Natural killer cell (primary cell): Measurements from ENCODE around the gene IGFBP5. TPM values are rescaled to one million over a fixed set of nuclear protein-coding genes. Genes with fewer than 3 reads are reported as not detected.

ENCODE experiments used
- ATAC-seq, 3 donors: fragments of 150-1000 bp in 2 of 3; fragments of 200-7000 bp in 1 of 3; cut with Tn5 transposase; 1 replicate in 1 of 3; 2 replicates in 2 of 3; pipeline ENCODE4 v1.10.0; 2021; ENCODE audit warnings: mild to moderate bottlenecking in 2 of 3, moderate library complexity in 2 of 3
- DNase-seq, 2 donors: peaks; one replicate each; pipeline versions ENCODE4 v3.0.0 to v3.0.0-alpha.2; 2013 to 2021; ENCODE audit warnings: mixed read lengths in 1 of 2
- H3K27ac ChIP-seq: one replicate; pipeline ENCODE4 v1.5.1; 2013; ENCODE audit warnings: mild to moderate bottlenecking, low read length
- H3K27me3 ChIP-seq: one replicate; pipeline ENCODE4 v1.6.1; 2013; ENCODE audit warnings: low read length; ENCODE audit not compliant: control insufficient read depth, insufficient read depth
- H3K36me3 ChIP-seq: one replicate; pipeline ENCODE4 v1.6.1; 2013; ENCODE audit warnings: low read length; ENCODE audit not compliant: control insufficient read depth, insufficient read depth
- H3K4me1 ChIP-seq: one replicate; pipeline ENCODE4 v1.6.1; 2013; ENCODE audit warnings: low read length; ENCODE audit not compliant: control insufficient read depth, insufficient read depth
- H3K4me3 ChIP-seq: one replicate; pipeline ENCODE4 v1.5.1; 2013; ENCODE audit warnings: low read length
- H3K9me3 ChIP-seq: one replicate; pipeline ENCODE4 v1.6.1; 2013; ENCODE audit warnings: low read length; ENCODE audit not compliant: control insufficient read depth, insufficient read depth
- H3K27ac Mint-ChIP-seq, 2 donors: one replicate each; pipeline ENCODE4 v1.8.0; 2022; ENCODE audit warnings: mild to moderate bottlenecking in 2 of 2, mixed read lengths in 2 of 2, moderate library complexity in 1 of 2
- H3K27me3 Mint-ChIP-seq, 2 donors: one replicate each; pipeline ENCODE4 v1.8.0; 2022; ENCODE audit warnings: low read depth in 2 of 2, mixed read lengths in 2 of 2
- H3K36me3 Mint-ChIP-seq: one replicate; pipeline ENCODE4 v1.8.0; 2022; ENCODE audit warnings: mixed read lengths
- H3K4me1 Mint-ChIP-seq, 2 donors: one replicate each; pipeline ENCODE4 v1.8.0; 2022; ENCODE audit warnings: mixed read lengths in 2 of 2
- H3K4me3 Mint-ChIP-seq: one replicate; pipeline ENCODE4 v1.8.0; 2022; ENCODE audit warnings: mild to moderate bottlenecking, moderate library complexity, mixed read lengths
- H3K9me3 Mint-ChIP-seq, 2 donors: one replicate each; pipeline ENCODE4 v1.8.0; 2022; ENCODE audit warnings: mixed read lengths in 2 of 2
- CTCF ChIP-seq: fragments of 200-600 bp; IDR thresholded peaks from one replicate; pipeline ENCODE4 v1.8.0; 2022; ENCODE audit warnings: antibody characterized with exemption
- WGBS: methylation state at CpG from one replicate; pipeline ENCODE4 v1.1.7; 2013; ENCODE audit warnings: missing lambda C conversion rate; ENCODE audit not compliant: insufficient coverage; 5-methylcytosine and 5-hydroxymethylcytosine counted together
- intact Hi-C: fragments of 100-400 bp; cut with micrococcal nuclease; formaldehyde crosslinking; loops from one replicate; pipeline ENCODE4 v1.14.2; 2022
- total RNA-seq, 4 donors: library from RNA; stranded (reverse); fragments of 120-200 nt in 1 of 4; gene quantifications; one replicate each; pipeline versions ENCODE4 v1.2.3 to v1.2.4, GENCODE V29; 2013 to 2022

IGFBP5 gene, protein sequence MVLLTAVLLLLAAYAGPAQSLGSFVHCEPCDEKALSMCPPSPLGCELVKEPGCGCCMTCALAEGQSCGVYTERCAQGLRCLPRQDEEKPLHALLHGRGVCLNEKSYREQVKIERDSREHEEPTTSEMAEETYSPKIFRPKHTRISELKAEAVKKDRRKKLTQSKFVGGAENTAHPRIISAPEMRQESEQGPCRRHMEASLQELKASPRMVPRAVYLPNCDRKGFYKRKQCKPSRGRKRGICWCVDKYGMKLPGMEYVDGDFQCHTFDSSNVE
- total RNA-seq, result not detected
- total RNA-seq (2013), result 0.02 TPM

- H3K4me3 ChIP-seq, result no peak within 1 kb of the TSS
- no peaks in the 10 kb centered on the region for H3K36me3 Mint-ChIP-seq
- ATAC-seq (no peak), DNase-seq (no peak)
- H3K27ac Mint-ChIP-seq, result no peak within 1 kb of the TSS
- H3K4me3 Mint-ChIP-seq, result peak within 1 kb of the TSS; percentile 40
- H3K9me3 ChIP-seq, result no peaks in the 10 kb centered on the region
- peaks cover 28% of the 10 kb centered on the region for H3K4me1 ChIP-seq
- no peaks in the 10 kb centered on the region for H3K9me3 Mint-ChIP-seq
- H3K27me3 Mint-ChIP-seq, result peaks cover 21 to 63% of the 10 kb centered on the region in 2 donors
- H3K27ac ChIP-seq, result no peak within 1 kb of the TSS
- no peaks in the 10 kb centered on the region for H3K36me3 ChIP-seq
- H3K4me1 Mint-ChIP-seq, result peaks cover 17 to 36% of the 10 kb centered on the region in 2 donors
- 25% methylated on average over 12 of the region's 16 CpGs for WGBS
- H3K27me3 ChIP-seq, result peaks cover 43% of the 10 kb centered on the region
- TF ChIP-seq CTCF, result no peak
- intact Hi-C loops, result loop anchor here (5.0 kb wide), 1 partner anchor 817 kb away; no protein-coding TSS in a partner anchor
Measured at GRCh38 chr2:216695401-216695821, at the start of gene IGFBP5. Gene IGFBP5 (minus strand): TSS chr2:216695549. CDS start chr2:216694775, 774 bp downstream.

- DNase-seq, result no peak
- no peaks in the 10 kb centered on the region for H3K4me1 Mint-ChIP-seq
- no peak for ATAC-seq
- Histone ChIP-seq H3K4me1 (no peaks in the 10 kb centered on the region), H3K4me3 (no peak overlapping the region), H3K27me3 (no peaks in the 10 kb centered on the region), H3K9me3 (no peaks in the 10 kb centered on the region), H3K27ac (no peak overlapping the region), H3K36me3 (no peaks in the 10 kb centered on the region)
- 89% methylated on average over 1 of the region's 1 CpG for WGBS
- no peak overlapping the region for H3K4me3 Mint-ChIP-seq
- intact Hi-C loops, result no loop called here
- H3K27ac Mint-ChIP-seq, result no peak overlapping the region
- peaks cover 0 to 2% of the 10 kb centered on the region in 2 donors for H3K9me3 Mint-ChIP-seq
- no peak for TF ChIP-seq CTCF
- peaks cover 34 to 44% of the 10 kb centered on the region in 2 donors for H3K27me3 Mint-ChIP-seq
- no peaks in the 10 kb centered on the region for H3K36me3 Mint-ChIP-seq
Measured at GRCh38 chr2:216743781-216744180, 48.4 kb upstream of the IGFBP5 start.

GRCh38 chr2:216742411-216742810, 47.1 kb upstream of the IGFBP5 start:
- Mint-ChIP-seq H3K36me3 (no peaks in the 10 kb centered on the region), H3K9me3 (no peaks in the 10 kb centered on the region), H3K4me1 (no peaks in the 10 kb centered on the region), H3K4me3 (no peak overlapping the region), H3K27me3 (peaks cover 24 to 45% of the 10 kb centered on the region in 2 donors), H3K27ac (no peak overlapping the region)
- Histone ChIP-seq H3K27ac (no peak overlapping the region), H3K9me3 (no peaks in the 10 kb centered on the region), H3K36me3 (no peaks in the 10 kb centered on the region), H3K4me1 (no peaks in the 10 kb centered on the region), H3K4me3 (no peak overlapping the region), H3K27me3 (no peaks in the 10 kb centered on the region)
- DNase-seq, result no peak
- intact Hi-C loops, result no loop called here
- ATAC-seq, result no peak
- TF ChIP-seq CTCF, result no peak
- 82% methylated on average over 3 of the region's 3 CpGs for WGBS

DNA sequence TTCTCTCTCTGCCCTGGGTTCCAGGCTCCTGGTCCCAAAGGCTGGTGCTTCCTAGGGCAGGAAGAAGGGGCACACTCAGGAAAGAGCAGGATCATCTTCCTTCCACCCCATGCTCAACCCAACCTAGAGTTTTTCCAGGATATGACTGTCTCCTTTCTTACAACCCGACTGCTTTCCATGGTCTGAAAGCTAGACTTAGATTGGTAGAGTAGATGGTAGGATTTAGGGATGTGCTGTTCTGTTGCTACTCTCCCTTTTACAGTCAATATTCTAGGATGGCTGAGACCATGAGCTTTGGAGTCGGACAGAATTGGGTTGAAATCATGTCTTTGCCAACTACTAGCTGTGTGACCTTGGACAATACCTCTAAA, 45.9 kb upstream of the IGFBP5 start:
- Histone ChIP-seq H3K9me3 (no peaks in the 10 kb centered on the region), H3K4me1 (no peaks in the 10 kb centered on the region), H3K27ac (no peak overlapping the region), H3K4me3 (no peak overlapping the region), H3K27me3 (no peaks in the 10 kb centered on the region), H3K36me3 (no peaks in the 10 kb centered on the region)
- Mint-ChIP-seq H3K27ac (no peak overlapping the region), H3K27me3 (peaks cover 23 to 50% of the 10 kb centered on the region in 2 donors), H3K36me3 (no peaks in the 10 kb centered on the region), H3K4me3 (no peak overlapping the region), H3K9me3 (no peaks in the 10 kb centered on the region), H3K4me1 (no peaks in the 10 kb centered on the region)
- intact Hi-C loops, result no loop called here
- ATAC-seq (no peak), DNase-seq (no peak)
- 91% methylated on average over 1 of the region's 2 CpGs for WGBS
- no peak for TF ChIP-seq CTCF
